IgD-negative memory B cell (primary cell): Measurements from ENCODE around the gene SCN1A. TPM values are rescaled to one million over a fixed set of nuclear protein-coding genes. Genes with fewer than 3 reads are reported as not detected.
"Not testable (repeated sequence)": the region's sequence is repeated elsewhere in the genome, so short reads cannot be mapped to it uniquely, and the experiment has no call there.

Experiments
- H3K27ac Mint-ChIP-seq, 3 donors: one replicate each; pipeline ENCODE4 v1.8.0; 2020 to 2022; ENCODE audit warnings: mild to moderate bottlenecking in 3 of 3, mixed read lengths in 3 of 3, moderate library complexity in 1 of 3
- H3K27me3 Mint-ChIP-seq: one replicate; pipeline ENCODE4 v1.8.0; 2021; ENCODE audit warnings: mixed read lengths
- H3K36me3 Mint-ChIP-seq: one replicate; pipeline ENCODE4 v1.8.0; 2020; ENCODE audit warnings: mild to moderate bottlenecking, mixed read lengths
- H3K4me1 Mint-ChIP-seq, 3 donors: one replicate each; pipeline ENCODE4 v1.8.0; 2020 to 2022; ENCODE audit warnings: mixed read lengths in 3 of 3, mild to moderate bottlenecking in 1 of 3
- H3K4me3 Mint-ChIP-seq, 4 donors: one replicate each; pipeline ENCODE4 v1.8.0; 2020 to 2022; ENCODE audit warnings: mild to moderate bottlenecking in 4 of 4, mixed read lengths in 4 of 4, moderate library complexity in 3 of 4
- H3K9me3 Mint-ChIP-seq, 3 donors: one replicate each; pipeline ENCODE4 v1.8.0; 2020 to 2021; ENCODE audit warnings: mixed read lengths in 3 of 3, mild to moderate bottlenecking in 1 of 3
- polyA plus RNA-seq: library from polyadenylated mRNA; unstranded; fragments of 300-500 nt; fragmentation: Illumina TruSeq; gene quantifications from one replicate; pipeline ENCODE4 v1.2.3, GENCODE V29; 2021

The SCN1A gene
- polyA plus RNA-seq, 1 donor from 2014 or later, result not detected

GRCh38 chr2:166115589-166115988, 12.2 kb downstream of the SCN1A start:
- Mint-ChIP-seq H3K27ac (no peak overlapping the region), H3K9me3 (peaks cover 0 to 4% (median 2%) of the 10 kb centered on the region in 3 donors), H3K4me3 (no peak overlapping the region), H3K4me1 (peaks cover 0 to 5% (median 3%) of the 10 kb centered on the region in 3 donors), H3K36me3 (no peaks in the 10 kb centered on the region), H3K27me3 (peaks cover 2% of the 10 kb centered on the region)

- Mint-ChIP-seq H3K4me3 (no peak overlapping the region), H3K27me3 (no peaks in the 10 kb centered on the region), H3K27ac (no peak overlapping the region), H3K36me3 (no peaks in the 10 kb centered on the region), H3K4me1 (peaks cover 0 to 5% (median 3%) of the 10 kb centered on the region in 3 donors), H3K9me3 (peaks cover 0 to 6% (median 2%) of the 10 kb centered on the region in 3 donors)
Observed at GRCh38 chr2:166112193-166112605, 15.6 kb downstream of the SCN1A start.

- Mint-ChIP-seq H3K27ac (no peak overlapping the region), H3K9me3 (peaks cover 0 to 6% (median 2%) of the 10 kb centered on the region in 3 donors), H3K27me3 (no peaks in the 10 kb centered on the region), H3K4me3 (no peak overlapping the region), H3K36me3 (no peaks in the 10 kb centered on the region), H3K4me1 (no peaks in the 10 kb centered on the region)
Observed at GRCh38 chr2:166106431-166107015, 21.3 kb downstream of the SCN1A start.

- Mint-ChIP-seq H3K4me1 (no peaks in the 10 kb centered on the region), H3K27ac (no peak overlapping the region), H3K36me3 (no peaks in the 10 kb centered on the region), H3K4me3 (no peak overlapping the region), H3K9me3 (no peaks in the 10 kb centered on the region), H3K27me3 (no peaks in the 10 kb centered on the region)
Observed at GRCh38 chr2:166104773-166105172, 23.0 kb downstream of the SCN1A start.

GRCh38 chr2:166104084-166104483, 23.7 kb downstream of the SCN1A start:
- no peaks in the 10 kb centered on the region for H3K27me3 Mint-ChIP-seq

GRCh38 chr2:166103277-166103676, 24.5 kb downstream of the SCN1A start:
- H3K4me1 Mint-ChIP-seq, H3K4me3 Mint-ChIP-seq, H3K27me3 Mint-ChIP-seq, H3K27ac Mint-ChIP-seq, H3K9me3 Mint-ChIP-seq, H3K36me3 Mint-ChIP-seq: not testable (repeated sequence)

More at GRCh38 chr2:166104084-166104483, 23.7 kb downstream of the SCN1A start:
- no peaks in the 10 kb centered on the region for H3K4me1 Mint-ChIP-seq
- no peak overlapping the region for H3K27ac Mint-ChIP-seq
- H3K36me3 Mint-ChIP-seq, result no peaks in the 10 kb centered on the region
- H3K9me3 Mint-ChIP-seq, result no peaks in the 10 kb centered on the region
- no peak overlapping the region for H3K4me3 Mint-ChIP-seq

GRCh38 chr2:166094325-166094724, 33.5 kb downstream of the SCN1A start:
- H3K4me3 Mint-ChIP-seq, result no peak overlapping the region
- H3K9me3 Mint-ChIP-seq, result peaks cover 0 to 2% (median 0%) of the 10 kb centered on the region in 3 donors
- H3K27me3 Mint-ChIP-seq, result no peaks in the 10 kb centered on the region
- no peaks in the 10 kb centered on the region for H3K4me1 Mint-ChIP-seq
- H3K36me3 Mint-ChIP-seq, result no peaks in the 10 kb centered on the region
- no peak overlapping the region for H3K27ac Mint-ChIP-seq

- Mint-ChIP-seq H3K36me3 (no peaks in the 10 kb centered on the region), H3K4me1 (no peaks in the 10 kb centered on the region), H3K27ac (no peak overlapping the region), H3K27me3 (no peaks in the 10 kb centered on the region), H3K4me3 (no peak overlapping the region), H3K9me3 (peaks cover 0 to 2% (median 0%) of the 10 kb centered on the region in 3 donors)
Observed at GRCh38 chr2:166092889-166093288, 34.9 kb downstream of the SCN1A start.

GRCh38 chr2:166091439-166091838, 36.4 kb downstream of the SCN1A start:
- Mint-ChIP-seq H3K27me3 (no peaks in the 10 kb centered on the region), H3K9me3 (peaks cover 0 to 2% (median 0%) of the 10 kb centered on the region in 3 donors), H3K36me3 (no peaks in the 10 kb centered on the region), H3K4me1 (no peaks in the 10 kb centered on the region), H3K27ac (no peak overlapping the region), H3K4me3 (no peak overlapping the region)

GRCh38 chr2:166090908-166091307, 36.9 kb downstream of the SCN1A start:
- Mint-ChIP-seq H3K27ac (no peak overlapping the region), H3K36me3 (no peaks in the 10 kb centered on the region), H3K4me3 (no peak overlapping the region), H3K27me3 (no peaks in the 10 kb centered on the region), H3K4me1 (no peaks in the 10 kb centered on the region), H3K9me3 (peaks cover 0 to 2% (median 0%) of the 10 kb centered on the region in 3 donors)

- no peaks in the 10 kb centered on the region for H3K27me3 Mint-ChIP-seq
- H3K4me1 Mint-ChIP-seq, result no peaks in the 10 kb centered on the region
- no peak overlapping the region for H3K4me3 Mint-ChIP-seq
- no peak overlapping the region for H3K27ac Mint-ChIP-seq
- peaks cover 0 to 2% (median 0%) of the 10 kb centered on the region in 3 donors for H3K9me3 Mint-ChIP-seq
- H3K36me3 Mint-ChIP-seq, result no peaks in the 10 kb centered on the region
Observed at GRCh38 chr2:166090346-166090745, 37.5 kb downstream of the SCN1A start.

- H3K4me3 Mint-ChIP-seq, result no peak overlapping the region
- no peaks in the 10 kb centered on the region for H3K27me3 Mint-ChIP-seq
- peaks cover 0 to 2% (median 0%) of the 10 kb centered on the region in 3 donors for H3K9me3 Mint-ChIP-seq
- no peak overlapping the region for H3K27ac Mint-ChIP-seq
- H3K4me1 Mint-ChIP-seq, result peaks cover 0 to 2% (median 0%) of the 10 kb centered on the region in 3 donors
- H3K36me3 Mint-ChIP-seq, result no peaks in the 10 kb centered on the region
Observed at GRCh38 chr2:166088634-166089033, 39.2 kb downstream of the SCN1A start.

GRCh38 chr2:166084301-166084700, 43.5 kb downstream of the SCN1A start:
- Mint-ChIP-seq H3K9me3 (no peaks in the 10 kb centered on the region), H3K4me3 (no peak overlapping the region), H3K36me3 (no peaks in the 10 kb centered on the region), H3K4me1 (peaks cover 0 to 2% (median 0%) of the 10 kb centered on the region in 3 donors), H3K27ac (no peak overlapping the region), H3K27me3 (no peaks in the 10 kb centered on the region)

GRCh38 chr2:166082736-166083135, 45.1 kb downstream of the SCN1A start:
- Mint-ChIP-seq H3K9me3 (no peaks in the 10 kb centered on the region), H3K27ac (no peak overlapping the region), H3K36me3 (no peaks in the 10 kb centered on the region), H3K27me3 (no peaks in the 10 kb centered on the region), H3K4me3 (no peak overlapping the region), H3K4me1 (peaks cover 0 to 2% (median 0%) of the 10 kb centered on the region in 3 donors)

GRCh38 chr2:166081852-166082251, 46.0 kb downstream of the SCN1A start:
- Mint-ChIP-seq H3K4me3 (no peak overlapping the region), H3K27me3 (peaks cover 2% of the 10 kb centered on the region), H3K36me3 (no peaks in the 10 kb centered on the region), H3K9me3 (peaks cover 0 to 2% (median 0%) of the 10 kb centered on the region in 3 donors), H3K4me1 (peaks cover 0 to 2% (median 0%) of the 10 kb centered on the region in 3 donors), H3K27ac (no peak overlapping the region)

- H3K36me3 Mint-ChIP-seq, result no peaks in the 10 kb centered on the region
- H3K27ac Mint-ChIP-seq, result no peak overlapping the region
- peaks cover 0 to 2% (median 0%) of the 10 kb centered on the region in 3 donors for H3K9me3 Mint-ChIP-seq
- no peak overlapping the region for H3K4me3 Mint-ChIP-seq
- H3K4me1 Mint-ChIP-seq, result peaks cover 0 to 2% (median 0%) of the 10 kb centered on the region in 3 donors
- H3K27me3 Mint-ChIP-seq, result peaks cover 2% of the 10 kb centered on the region
Observed at GRCh38 chr2:166081131-166081632, 46.6 kb downstream of the SCN1A start.
